Activated CD8-positive, alpha-beta memory T cell treated with anti-CD3 and anti-CD28 coated beads, Interleukin-2, amount 50 U/mL, for 4 hours (primary cell): ENCODE data around the gene S100A16.
A peak's percentile ranks its signal among the peaks of the same experiment; 100 is the strongest.

Experiments used
- DNase-seq: peaks from one replicate; pipeline ENCODE4 v3.0.0-alpha.2; 2020

The S100A16 gene

GRCh38 chr1:153635872-153636271, 22.9 kb upstream of the S100A16 start:
- DNase-seq, result no peak

GRCh38 chr1:153633754-153634665, 21.1 kb upstream of the S100A16 start, which contains the start of gene CHTOP:
TSS of gene CHTOP (plus strand) at chr1:153634066. CDS start at chr1:153636589, 2,523 bp downstream.
- peak; percentile 95 for DNase-seq

DNA sequence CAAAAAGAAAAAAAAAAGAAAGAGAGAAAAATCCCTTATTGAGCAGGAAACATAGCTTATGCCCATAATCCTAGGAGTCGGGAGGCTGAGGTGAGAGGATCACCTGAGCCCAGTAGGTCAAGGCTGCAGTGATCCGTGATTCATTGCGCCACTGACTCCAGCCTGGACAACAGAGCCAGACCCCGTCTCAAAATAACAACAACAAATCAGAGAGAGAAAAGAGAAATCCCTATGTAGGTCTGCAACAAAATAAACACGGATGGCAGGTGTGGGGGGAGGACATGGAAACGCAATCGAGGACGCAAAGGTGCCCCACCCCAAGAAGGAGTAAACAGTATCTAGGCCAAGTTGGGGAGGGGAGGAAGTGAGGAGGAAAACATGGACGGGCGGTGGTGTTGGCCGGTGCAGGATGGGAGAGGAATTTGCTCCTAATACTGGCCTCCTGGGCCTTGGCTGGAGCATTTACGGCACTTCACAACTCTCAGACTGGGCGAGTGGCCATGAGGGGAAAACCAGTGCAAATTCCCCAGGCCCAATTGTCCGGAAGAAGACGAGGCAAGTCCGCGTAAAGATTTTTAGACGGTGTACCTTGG, 20.3 kb upstream of the S100A16 start:
- no peak for DNase-seq

DNA sequence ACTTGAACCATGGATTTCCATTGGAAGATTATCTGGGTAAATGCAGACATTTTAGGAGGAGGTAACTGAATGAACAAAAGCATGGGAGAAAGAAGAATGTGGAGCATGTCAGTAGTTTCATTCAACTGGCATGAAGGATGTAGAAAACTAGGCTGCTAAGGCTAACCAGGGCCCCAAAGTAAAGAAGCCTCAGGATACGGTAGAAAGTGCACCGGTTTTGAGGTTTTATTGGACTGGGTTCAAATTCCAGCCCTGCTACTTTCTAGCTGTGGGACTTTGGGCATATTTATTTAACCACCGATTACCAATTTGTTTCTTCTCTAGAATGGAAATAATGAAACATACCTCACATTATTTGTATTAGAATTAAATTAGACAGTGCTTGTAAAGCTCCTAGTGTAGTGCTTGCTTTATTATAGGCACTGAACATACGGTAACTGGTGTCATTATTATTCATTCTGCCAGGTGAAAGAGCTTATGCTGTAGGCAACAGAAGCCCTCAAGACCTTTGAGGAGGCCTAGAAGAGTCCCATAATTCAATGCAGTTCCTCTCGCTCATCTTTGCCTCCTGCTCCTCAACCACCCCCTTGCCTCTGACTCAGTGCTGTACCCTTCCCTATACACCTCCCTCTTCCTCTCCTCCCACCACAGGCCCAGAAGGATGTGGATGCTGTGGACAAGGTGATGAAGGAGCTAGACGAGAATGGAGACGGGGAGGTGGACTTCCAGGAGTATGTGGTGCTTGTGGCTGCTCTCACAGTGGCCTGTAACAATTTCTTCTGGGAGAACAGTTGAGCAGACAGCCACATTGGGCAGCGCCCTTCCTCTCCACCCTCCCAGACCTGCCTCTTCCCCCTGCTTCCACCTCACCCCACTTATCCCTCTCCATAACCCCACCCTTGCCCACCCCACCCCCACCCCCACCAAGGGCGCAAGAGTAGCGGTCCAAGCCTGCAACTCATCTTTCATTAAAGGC, 18.4 kb upstream of the S100A16 start:
- DNase-seq, result no peak

DNA sequence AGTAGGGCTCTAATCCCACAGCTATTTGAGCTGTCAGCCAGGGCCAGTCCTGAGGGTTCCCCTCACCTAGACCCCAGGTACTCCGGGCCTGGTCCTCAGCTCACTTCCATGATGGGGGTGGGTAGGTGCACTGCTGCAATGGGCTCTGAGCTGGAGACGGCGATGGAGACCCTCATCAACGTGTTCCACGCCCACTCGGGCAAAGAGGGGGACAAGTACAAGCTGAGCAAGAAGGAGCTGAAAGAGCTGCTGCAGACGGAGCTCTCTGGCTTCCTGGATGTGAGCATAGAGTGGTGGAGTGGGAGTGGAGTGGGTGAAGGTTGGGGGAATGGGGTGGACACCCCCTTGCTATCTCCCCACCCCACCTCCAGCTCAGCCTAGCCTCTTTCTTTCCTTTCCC, 17.4 kb upstream of the S100A16 start:
- DNase-seq, result no peak

DNA sequence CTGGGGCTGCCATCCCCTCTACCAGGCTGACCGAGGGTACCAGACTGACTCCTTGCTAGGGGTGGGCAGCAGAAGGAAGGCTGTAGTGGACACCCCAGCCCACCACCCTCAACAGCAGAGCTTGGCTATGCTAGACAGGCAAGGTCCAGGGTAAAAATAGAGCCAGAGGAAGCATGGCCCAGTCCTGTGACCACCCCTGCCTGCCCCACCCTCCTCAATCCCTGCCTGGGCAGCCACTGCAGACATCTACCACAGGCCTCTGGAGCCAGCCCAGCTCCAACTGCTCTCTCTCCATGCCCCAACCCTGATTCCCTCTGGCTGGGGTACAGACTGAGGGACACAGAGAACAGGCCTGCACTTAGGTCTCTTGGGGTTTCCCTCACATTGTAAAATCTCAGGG, 17.0 kb upstream of the S100A16 start:
- no peak for DNase-seq

DNA sequence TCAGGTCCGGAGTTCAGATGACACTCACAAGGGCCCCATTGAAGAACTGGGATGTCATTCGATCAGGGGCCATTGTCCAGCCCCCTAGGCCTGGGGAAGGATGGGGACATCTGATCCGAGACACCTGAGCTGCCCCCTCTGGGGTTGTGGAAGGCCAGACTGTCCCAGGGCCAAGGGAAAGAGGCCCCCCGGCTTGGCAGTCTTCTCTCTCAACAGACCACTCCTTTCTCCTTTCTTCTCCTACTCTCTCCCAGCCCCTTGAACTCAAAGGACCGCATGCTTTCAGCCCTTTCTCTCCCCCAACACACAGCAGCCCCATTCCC, 16.4 kb upstream of the S100A16 start:
- no peak for DNase-seq

DNA sequence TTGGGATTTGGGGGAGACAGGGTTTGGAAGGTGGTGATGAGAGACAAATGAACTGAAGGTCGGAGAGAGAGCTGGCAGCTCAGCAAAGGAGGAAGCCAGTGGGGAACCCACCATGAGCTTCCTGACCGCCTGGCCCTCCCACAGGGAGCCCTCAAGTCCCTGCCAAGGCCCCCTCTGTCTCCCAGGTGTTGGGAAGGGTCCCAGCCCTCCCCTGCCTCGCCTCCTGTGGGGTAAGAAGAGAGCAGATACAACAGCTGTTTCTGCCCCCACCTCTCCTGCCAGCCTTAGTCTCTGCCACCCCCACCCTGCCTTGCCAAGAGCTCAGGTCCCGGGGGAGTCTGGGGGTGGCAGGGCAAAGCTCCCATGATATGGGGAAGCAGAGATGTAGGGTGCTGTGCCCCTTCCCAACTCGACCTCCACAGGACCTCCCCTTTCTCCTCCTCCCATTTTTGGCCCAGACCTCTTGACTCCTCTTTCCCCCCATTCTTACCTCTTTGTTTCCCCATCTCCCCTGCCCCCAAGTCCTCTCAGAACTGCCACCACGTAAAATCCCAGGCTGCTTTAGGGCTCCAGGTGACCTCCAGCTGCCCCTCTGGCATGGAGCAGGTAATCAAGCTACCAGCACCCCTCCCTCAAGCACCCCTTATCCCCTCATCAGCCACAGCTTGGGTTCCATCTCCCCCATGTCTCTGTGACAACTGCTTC, 15.9 kb upstream of the S100A16 start:
- DNase-seq, result no peak

DNA sequence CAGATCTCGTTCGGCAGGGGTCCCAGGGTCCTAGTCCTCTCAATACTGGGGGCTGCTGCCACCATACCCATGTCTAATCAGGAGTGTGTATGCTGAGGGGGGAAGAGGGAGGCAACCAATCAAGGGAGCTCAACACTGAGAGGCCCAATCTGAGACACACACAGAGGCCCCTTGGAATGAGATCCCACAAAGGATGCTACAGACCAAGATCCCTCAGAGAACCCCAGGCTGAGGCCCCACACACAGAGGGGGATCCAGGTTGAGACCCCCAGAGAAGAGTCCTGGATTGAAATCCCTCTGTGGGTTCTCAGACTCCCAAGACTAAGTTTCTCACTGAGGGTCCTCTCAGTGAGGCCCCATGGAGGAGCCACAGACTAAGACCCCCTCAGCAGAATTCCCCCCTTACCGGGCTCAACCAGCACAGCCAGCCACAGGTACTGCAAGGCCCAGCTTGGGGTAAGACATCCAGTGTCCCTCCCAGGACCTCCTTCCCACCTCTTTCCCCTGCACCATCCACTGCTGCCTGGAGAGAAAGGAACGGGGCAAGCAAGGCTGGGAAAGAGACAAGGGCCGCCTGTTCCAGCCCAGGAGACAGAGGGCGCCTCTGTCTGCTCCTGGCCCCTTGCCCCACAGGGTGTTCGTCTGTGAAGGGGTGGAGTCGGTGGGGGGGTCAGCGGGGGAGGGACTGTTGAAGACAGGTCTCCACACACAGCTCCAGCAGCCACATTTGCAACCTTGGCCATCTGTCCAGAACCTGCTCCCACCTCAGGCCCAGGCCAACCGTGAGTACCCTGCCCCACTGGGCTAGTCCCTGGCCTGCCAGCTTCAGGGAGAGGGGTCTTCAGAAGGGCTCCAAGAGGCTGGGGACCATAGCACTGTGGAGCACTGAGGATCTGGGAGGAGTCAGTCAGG, 15.0 kb upstream of the S100A16 start, which contains the start of gene S100A1:
TSS of gene S100A1 (plus strand) at position 720 of the 912 bp plus-strand sequence. CDS start 2,088 bp downstream, outside the sequence.
- DNase-seq, result no peak

- DNase-seq, result no peak
Observed at GRCh38 chr1:153626904-153627714, 14.2 kb upstream of the S100A16 start, which contains the start of gene S100A13. TSS of gene S100A13 (minus strand) at chr1:153627505. CDS start at chr1:153626472, 1,033 bp downstream.

DNA sequence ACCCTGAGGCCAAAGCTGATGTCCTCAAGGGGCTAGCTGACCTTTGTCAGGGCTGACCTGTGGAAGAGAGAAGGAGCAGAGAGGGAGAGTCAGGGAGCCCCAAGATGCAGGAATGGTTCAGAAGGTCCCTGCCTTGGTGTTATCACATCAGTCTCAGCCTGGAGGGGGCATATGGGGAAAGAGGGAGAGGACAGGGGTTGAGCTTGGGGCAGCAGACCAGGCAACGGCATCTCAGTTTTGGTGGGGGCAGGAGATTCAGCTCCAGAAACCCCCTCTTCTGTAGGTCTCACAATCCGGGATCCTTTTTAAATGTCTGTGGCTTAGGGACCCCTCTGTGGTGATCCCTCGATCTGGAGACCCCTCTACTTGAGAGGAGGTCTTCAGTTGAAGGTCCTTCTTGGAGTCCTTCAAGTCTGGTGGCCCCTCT, 13.6 kb upstream of the S100A16 start:
- DNase-seq, result no peak

DNA sequence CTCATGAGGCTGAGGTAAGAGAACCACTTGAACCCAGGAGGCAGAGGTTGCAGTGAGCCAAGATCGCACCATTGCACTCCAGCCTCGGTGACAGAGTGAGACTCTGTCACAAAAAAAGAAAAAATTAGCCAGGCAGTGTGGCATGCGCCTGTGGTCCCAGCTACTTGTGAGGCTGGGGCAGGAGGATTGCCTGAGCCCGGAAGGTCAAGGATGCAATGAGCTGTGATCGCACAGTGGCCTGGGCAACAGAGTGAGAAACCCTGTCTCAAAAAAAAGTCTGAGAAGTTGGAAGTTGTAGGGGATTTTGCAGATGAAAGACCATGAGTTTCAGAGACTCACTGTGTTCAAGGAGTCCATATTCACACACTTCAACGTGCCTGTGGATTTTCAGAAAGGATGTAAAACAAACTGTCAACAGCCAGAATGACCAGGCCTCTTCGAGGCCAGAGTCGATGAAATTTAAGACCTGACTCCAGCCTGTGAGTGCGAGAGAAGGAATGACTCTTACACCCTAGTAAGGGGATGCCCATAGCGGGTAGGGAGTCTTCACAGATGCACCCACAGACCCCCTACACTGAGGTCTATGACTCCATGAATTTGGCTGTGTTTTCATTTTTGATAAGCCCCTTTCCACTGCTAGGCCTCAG, 12.2 kb upstream of the S100A16 start:
- no peak for DNase-seq

- no peak for DNase-seq
Observed at GRCh38 chr1:153623101-153623500, 10.2 kb upstream of the S100A16 start.

- no peak for DNase-seq
Observed at GRCh38 chr1:153619171-153619570, 6.2 kb upstream of the S100A16 start.

DNA sequence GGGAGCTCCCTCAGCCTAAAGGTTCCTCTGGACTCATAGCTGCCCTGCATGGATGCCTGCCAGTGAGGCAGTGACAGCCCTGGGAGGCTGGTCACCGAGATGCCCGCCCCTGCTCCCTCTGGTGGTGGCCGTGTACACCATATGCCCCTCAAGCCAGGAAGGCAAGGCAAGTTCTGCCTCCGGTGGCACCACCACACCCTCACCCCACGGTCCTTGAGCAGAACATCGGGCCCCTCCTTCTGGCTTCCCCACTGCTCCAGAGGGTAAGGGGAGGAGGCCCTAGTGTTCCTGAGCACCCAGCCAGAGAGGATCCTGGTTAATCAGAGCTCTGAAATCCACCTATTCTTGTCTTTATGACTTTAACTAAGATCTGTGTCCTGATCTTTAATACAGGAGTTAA, 4.7 kb upstream of the S100A16 start:
- DNase-seq, result peak; percentile 73

DNA sequence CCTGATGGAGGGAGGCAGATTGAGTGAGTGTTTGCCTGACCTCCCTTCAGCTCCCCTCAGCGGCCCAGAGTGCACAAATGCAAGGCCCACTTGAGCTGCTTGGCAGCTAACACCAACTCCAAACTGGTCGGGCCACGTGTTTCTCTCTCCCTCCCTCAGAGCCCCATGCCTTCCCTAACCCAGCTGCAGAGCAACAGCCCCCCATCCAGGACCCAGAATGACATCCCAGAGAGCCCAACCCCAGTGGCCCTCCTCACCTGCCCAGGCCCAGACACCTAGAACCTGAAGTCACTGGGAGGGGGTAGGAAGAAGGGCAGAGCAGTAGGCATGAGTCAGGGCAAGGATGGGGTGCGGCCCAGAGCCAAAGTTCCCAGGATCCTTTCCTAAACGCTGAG, 4.0 kb upstream of the S100A16 start:
- no peak for DNase-seq

- no peak for DNase-seq
Observed at GRCh38 chr1:153616144-153616916, 3.4 kb upstream of the S100A16 start, which contains the start of gene S100A14. TSS of gene S100A14 (minus strand) at chr1:153616325. CDS start at chr1:153615858, 467 bp downstream.

DNA sequence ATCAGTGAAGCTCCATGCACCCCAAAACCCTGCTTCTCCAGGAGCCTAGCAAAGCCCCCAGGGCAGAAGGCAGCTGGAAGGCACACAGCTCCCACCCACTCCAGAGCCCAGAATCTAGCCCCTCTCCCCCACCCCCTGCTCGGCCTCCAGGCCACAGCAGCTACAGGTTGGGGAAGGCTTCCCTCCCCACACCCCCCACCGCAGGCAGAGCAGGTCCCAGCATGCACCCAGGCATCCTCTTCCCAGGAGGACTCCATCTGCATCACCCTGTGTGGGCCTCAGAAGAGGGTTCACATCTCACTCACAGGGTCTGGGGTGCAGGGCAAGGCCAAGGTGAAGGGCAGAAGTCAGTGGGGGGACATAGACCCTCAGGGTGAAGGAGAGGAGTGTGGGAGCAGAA, 2.5 kb upstream of the S100A16 start:
- DNase-seq, result no peak

DNA sequence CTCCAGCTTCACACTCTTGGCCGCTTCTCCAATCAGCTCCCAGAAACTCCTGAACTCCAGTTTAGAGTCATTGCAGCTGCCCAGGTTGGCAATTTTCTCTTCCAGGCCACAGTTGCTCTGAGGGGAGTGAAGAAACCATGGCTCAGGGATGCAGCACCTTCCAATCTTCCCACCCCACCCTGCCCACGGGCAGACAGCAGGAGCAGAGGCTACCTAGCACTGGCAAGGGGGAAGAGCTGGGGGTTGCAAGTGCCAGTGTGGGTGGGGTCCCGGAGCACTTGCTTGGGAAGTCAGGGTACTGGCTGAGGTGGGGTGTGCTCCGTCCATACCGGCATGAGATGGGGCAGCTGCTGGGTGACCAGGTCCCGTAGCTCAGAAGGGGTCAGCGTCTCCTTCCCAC, 2.0 kb upstream of the S100A16 start:
- DNase-seq, result no peak
